ENCODE data around the gene ZFHX3. TPM values are rescaled to one million over a fixed set of nuclear protein-coding genes. Genes with fewer than 3 reads are reported as not detected.

ZFHX3 gene
- total RNA-seq, 2 donors from 2014 or later, result 0.21 to 0.22 TPM

GRCh38 chr16:72808754-72809153 is 239.2 kb downstream of the ZFHX3 start:
- Mint-ChIP-seq H3K9me3 (no peaks in the 10 kb centered on the region), H3K27me3 (no peaks in the 10 kb centered on the region), H3K36me3 (ENCODE audit: low read depth) (no peaks in the 10 kb centered on the region), H3K27ac (no peak overlapping the region), H3K4me3 (no peak overlapping the region), H3K4me1 (no peaks in the 10 kb centered on the region)
- no peak for ATAC-seq (replicated peaks)

GRCh38 chr16:72807245-72807644 is 240.7 kb downstream of the ZFHX3 start:
- Mint-ChIP-seq H3K4me3 (no peak overlapping the region), H3K9me3 (no peaks in the 10 kb centered on the region), H3K27me3 (no peaks in the 10 kb centered on the region), H3K27ac (no peak overlapping the region), H3K36me3 (ENCODE audit: low read depth) (no peaks in the 10 kb centered on the region), H3K4me1 (no peaks in the 10 kb centered on the region)
- no peak for ATAC-seq (replicated peaks)

- H3K27me3 Mint-ChIP-seq, result no peaks in the 10 kb centered on the region
- no peaks in the 10 kb centered on the region for H3K9me3 Mint-ChIP-seq
- no peak overlapping the region for H3K27ac Mint-ChIP-seq
- H3K36me3 Mint-ChIP-seq (ENCODE audit: low read depth), result no peaks in the 10 kb centered on the region
- H3K4me3 Mint-ChIP-seq, result no peak overlapping the region
- ATAC-seq (replicated peaks), result no peak
- no peaks in the 10 kb centered on the region for H3K4me1 Mint-ChIP-seq
Observed at GRCh38 chr16:72805486-72805885, 242.4 kb downstream of the ZFHX3 start.

GRCh38 chr16:72800524-72801161 is 247.3 kb downstream of the ZFHX3 start:
- Mint-ChIP-seq H3K36me3 (ENCODE audit: low read depth) (no peaks in the 10 kb centered on the region), H3K27me3 (no peaks in the 10 kb centered on the region), H3K9me3 (no peaks in the 10 kb centered on the region), H3K4me3 (no peak overlapping the region), H3K27ac (no peak overlapping the region), H3K4me1 (peaks cover 4% of the 10 kb centered on the region)
- ATAC-seq (replicated peaks), result no peak

- Mint-ChIP-seq H3K27ac (no peak overlapping the region), H3K4me1 (peaks cover 4% of the 10 kb centered on the region), H3K36me3 (ENCODE audit: low read depth) (no peaks in the 10 kb centered on the region), H3K27me3 (no peaks in the 10 kb centered on the region), H3K4me3 (no peak overlapping the region), H3K9me3 (no peaks in the 10 kb centered on the region)
- no peak for ATAC-seq (replicated peaks)
Observed at GRCh38 chr16:72798264-72798663, 249.7 kb downstream of the ZFHX3 start.

GRCh38 chr16:72797621-72798020 is 250.3 kb downstream of the ZFHX3 start:
- Mint-ChIP-seq H3K4me1 (peaks cover 4% of the 10 kb centered on the region), H3K9me3 (no peaks in the 10 kb centered on the region), H3K4me3 (no peak overlapping the region), H3K27me3 (no peaks in the 10 kb centered on the region), H3K36me3 (ENCODE audit: low read depth) (no peaks in the 10 kb centered on the region), H3K27ac (no peak overlapping the region)
- ATAC-seq (replicated peaks), result no peak

- Mint-ChIP-seq H3K9me3 (no peaks in the 10 kb centered on the region), H3K27me3 (no peaks in the 10 kb centered on the region), H3K4me1 (peaks cover 4% of the 10 kb centered on the region), H3K27ac (no peak overlapping the region), H3K36me3 (ENCODE audit: low read depth) (no peaks in the 10 kb centered on the region), H3K4me3 (no peak overlapping the region)
- ATAC-seq (replicated peaks), result no peak
Observed at GRCh38 chr16:72796222-72796621, 251.7 kb downstream of the ZFHX3 start.

- Mint-ChIP-seq H3K4me3 (no peak overlapping the region), H3K36me3 (ENCODE audit: low read depth) (no peaks in the 10 kb centered on the region), H3K9me3 (no peaks in the 10 kb centered on the region), H3K27me3 (peaks cover 1% of the 10 kb centered on the region), H3K27ac (no peak overlapping the region), H3K4me1 (peaks cover 4% of the 10 kb centered on the region)
- no peak for ATAC-seq (replicated peaks)
Observed at GRCh38 chr16:72794986-72795385, 252.9 kb downstream of the ZFHX3 start.

- no peak for ATAC-seq (replicated peaks)
- Mint-ChIP-seq H3K27me3 (peaks cover 3% of the 10 kb centered on the region), H3K4me1 (peaks cover 4% of the 10 kb centered on the region), H3K36me3 (ENCODE audit: low read depth) (no peaks in the 10 kb centered on the region), H3K9me3 (no peaks in the 10 kb centered on the region), H3K27ac (no peak overlapping the region), H3K4me3 (no peak overlapping the region)
Observed at GRCh38 chr16:72794319-72794718, 253.6 kb downstream of the ZFHX3 start.

- Mint-ChIP-seq H3K36me3 (ENCODE audit: low read depth) (no peaks in the 10 kb centered on the region), H3K27ac (no peak overlapping the region), H3K4me3 (no peak overlapping the region), H3K27me3 (peaks cover 3% of the 10 kb centered on the region), H3K9me3 (no peaks in the 10 kb centered on the region), H3K4me1 (peaks cover 4% of the 10 kb centered on the region)
- no peak for ATAC-seq (replicated peaks)
Observed at GRCh38 chr16:72793716-72794115, 254.2 kb downstream of the ZFHX3 start.

- no peak for ATAC-seq (replicated peaks)
- Mint-ChIP-seq H3K36me3 (ENCODE audit: low read depth) (no peaks in the 10 kb centered on the region), H3K9me3 (no peaks in the 10 kb centered on the region), H3K4me1 (peaks cover 4% of the 10 kb centered on the region), H3K4me3 (no peak overlapping the region), H3K27ac (no peak overlapping the region), H3K27me3 (peaks cover 5% of the 10 kb centered on the region)
Observed at GRCh38 chr16:72793017-72793416, 254.9 kb downstream of the ZFHX3 start.

- Mint-ChIP-seq H3K36me3 (ENCODE audit: low read depth) (no peaks in the 10 kb centered on the region), H3K27me3 (peaks cover 5% of the 10 kb centered on the region), H3K4me1 (peaks cover 8% of the 10 kb centered on the region), H3K27ac (peak overlapping the region; percentile 53), H3K4me3 (no peak overlapping the region), H3K9me3 (no peaks in the 10 kb centered on the region)
- no peak for ATAC-seq (replicated peaks)
Observed at GRCh38 chr16:72791786-72792185, 256.1 kb downstream of the ZFHX3 start.

GRCh38 chr16:72789921-72790320 is 258.0 kb downstream of the ZFHX3 start:
- peaks cover 4% of the 10 kb centered on the region for H3K4me1 Mint-ChIP-seq
- H3K9me3 Mint-ChIP-seq, result no peaks in the 10 kb centered on the region
- H3K27ac Mint-ChIP-seq, result no peak overlapping the region
- no peak overlapping the region for H3K4me3 Mint-ChIP-seq
- ATAC-seq (replicated peaks), result no peak
- H3K27me3 Mint-ChIP-seq, result peaks cover 10% of the 10 kb centered on the region
- H3K36me3 Mint-ChIP-seq (ENCODE audit: low read depth), result no peaks in the 10 kb centered on the region

- H3K9me3 Mint-ChIP-seq, result no peaks in the 10 kb centered on the region
- no peak for ATAC-seq (replicated peaks)
- no peaks in the 10 kb centered on the region for H3K36me3 Mint-ChIP-seq (ENCODE audit: low read depth)
- H3K27me3 Mint-ChIP-seq, result peaks cover 10% of the 10 kb centered on the region
- no peak overlapping the region for H3K27ac Mint-ChIP-seq
- H3K4me1 Mint-ChIP-seq, result peaks cover 4% of the 10 kb centered on the region
- no peak overlapping the region for H3K4me3 Mint-ChIP-seq
Observed at GRCh38 chr16:72789465-72789864, 258.5 kb downstream of the ZFHX3 start.

- Mint-ChIP-seq H3K4me1 (peaks cover 8% of the 10 kb centered on the region), H3K27me3 (peaks cover 10% of the 10 kb centered on the region), H3K27ac (peak overlapping the region; percentile 50), H3K9me3 (no peaks in the 10 kb centered on the region), H3K36me3 (ENCODE audit: low read depth) (no peaks in the 10 kb centered on the region), H3K4me3 (peak overlapping the region; percentile 84)
- ATAC-seq (replicated peaks), result no peak
Observed at GRCh38 chr16:72788269-72788809, 259.6 kb downstream of the ZFHX3 start.
